ENCODE results near the gene RBFOX2. TPM values are rescaled to one million over a fixed set of nuclear protein-coding genes. Genes with fewer than 3 reads are reported as not detected.

The RBFOX2 gene
- total RNA-seq, 4 donors from 2014 or later: 103 to 139 (median 108) TPM

GRCh38 chr22:35944458-35944857 is 84.2 kb downstream of the RBFOX2 start:
- Histone ChIP-seq H3K27me3 (no peaks in the 10 kb centered on the region), H3K4me1 (no peaks in the 10 kb centered on the region), H3K9me3 (no peaks in the 10 kb centered on the region), H3K27ac (no peak overlapping the region), H3K4me3 (replicated peaks in 1 of 3) (no peak overlapping the region), H3K36me3 (no peaks in the 10 kb centered on the region)
- WGBS, 2 donors: 73 to 93% methylated on average over 6 of the region's 6 CpGs
- TF ChIP-seq POLR2A (IDR thresholded peaks at IDR 0.05): no peak
- TF ChIP-seq, protein P1, sequence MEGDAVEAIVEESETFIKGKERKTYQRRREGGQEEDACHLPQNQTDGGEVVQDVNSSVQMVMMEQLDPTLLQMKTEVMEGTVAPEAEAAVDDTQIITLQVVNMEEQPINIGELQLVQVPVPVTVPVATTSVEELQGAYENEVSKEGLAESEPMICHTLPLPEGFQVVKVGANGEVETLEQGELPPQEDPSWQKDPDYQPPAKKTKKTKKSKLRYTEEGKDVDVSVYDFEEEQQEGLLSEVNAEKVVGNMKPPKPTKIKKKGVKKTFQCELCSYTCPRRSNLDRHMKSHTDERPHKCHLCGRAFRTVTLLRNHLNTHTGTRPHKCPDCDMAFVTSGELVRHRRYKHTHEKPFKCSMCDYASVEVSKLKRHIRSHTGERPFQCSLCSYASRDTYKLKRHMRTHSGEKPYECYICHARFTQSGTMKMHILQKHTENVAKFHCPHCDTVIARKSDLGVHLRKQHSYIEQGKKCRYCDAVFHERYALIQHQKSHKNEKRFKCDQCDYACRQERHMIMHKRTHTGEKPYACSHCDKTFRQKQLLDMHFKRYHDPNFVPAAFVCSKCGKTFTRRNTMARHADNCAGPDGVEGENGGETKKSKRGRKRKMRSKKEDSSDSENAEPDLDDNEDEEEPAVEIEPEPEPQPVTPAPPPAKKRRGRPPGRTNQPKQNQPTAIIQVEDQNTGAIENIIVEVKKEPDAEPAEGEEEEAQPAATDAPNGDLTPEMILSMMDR (IDR thresholded peaks at IDR 0.05): no peak
- no peak for DNase-seq
- intact Hi-C loops (cut with DNase I): no loop called here

DNA sequence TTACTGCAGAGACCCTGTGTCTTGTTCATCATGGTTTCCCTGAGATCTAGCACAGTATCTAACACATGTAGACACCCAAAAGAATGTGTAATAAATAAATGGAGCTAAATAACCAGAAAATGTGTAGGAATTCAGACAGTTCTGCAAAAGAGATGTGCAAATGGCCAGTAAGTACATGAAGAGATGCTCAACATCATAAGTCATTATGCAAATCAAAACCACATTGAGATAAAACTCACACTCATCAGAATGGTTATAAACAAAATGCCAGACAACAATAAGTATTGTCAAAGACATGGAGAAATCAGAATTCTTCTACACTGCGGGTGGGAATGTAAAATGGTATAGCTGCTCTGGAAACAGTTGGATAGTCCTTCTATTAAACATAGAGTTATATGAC is 88.5 kb downstream of the RBFOX2 start:
- WGBS, 2 donors: 95 to 100% methylated on average over 1 of the region's 1 CpG

GRCh38 chr22:35938226-35938625 is 90.4 kb downstream of the RBFOX2 start:
- DNase-seq: no peak
- 84 to 86% methylated on average over 1 of the region's 1 CpG for WGBS, 2 donors
- Histone ChIP-seq H3K36me3 (peaks cover 0 to 6% of the 10 kb centered on the region in 2 donors), H3K4me3 (replicated peaks in 1 of 3) (no peak overlapping the region), H3K9me3 (no peaks in the 10 kb centered on the region), H3K27ac (no peak overlapping the region), H3K4me1 (no peaks in the 10 kb centered on the region), H3K27me3 (no peaks in the 10 kb centered on the region)
- intact Hi-C loops (cut with DNase I): no loop called here
- TF ChIP-seq, protein P1 (IDR thresholded peaks at IDR 0.05): no peak
- no peak for TF ChIP-seq POLR2A (IDR thresholded peaks at IDR 0.05)

More for the DNA sequence above, 88.5 kb downstream of the RBFOX2 start:
- Histone ChIP-seq H3K27ac (no peak overlapping the region), H3K4me1 (no peaks in the 10 kb centered on the region), H3K4me3 (replicated peaks in 1 of 3) (no peak overlapping the region), H3K36me3 (peaks cover 0 to 6% of the 10 kb centered on the region in 2 donors), H3K9me3 (no peaks in the 10 kb centered on the region), H3K27me3 (no peaks in the 10 kb centered on the region)
- no peak for DNase-seq
- intact Hi-C loops (cut with DNase I): no loop called here
- TF ChIP-seq, protein P1 (IDR thresholded peaks at IDR 0.05): no peak
- TF ChIP-seq POLR2A (IDR thresholded peaks at IDR 0.05): no peak

GRCh38 chr22:35930933-35931332 is 97.7 kb downstream of the RBFOX2 start:
- H3K4me1 ChIP-seq: peaks cover 0 to 11% of the 10 kb centered on the region in 2 donors
- H3K36me3 ChIP-seq: peaks cover 0 to 6% of the 10 kb centered on the region in 2 donors
- DNase-seq: peak in 1 of 2 donors; percentile 3
- no peak for TF ChIP-seq POLR2A (IDR thresholded peaks at IDR 0.05)
- TF ChIP-seq, protein P1 (IDR thresholded peaks at IDR 0.05): peak in 4 of 6 experiments; percentile 58 to 90 (median 84)
- no peak overlapping the region for H3K4me3 ChIP-seq (replicated peaks in 1 of 3)
- H3K9me3 ChIP-seq: no peaks in the 10 kb centered on the region
- intact Hi-C loops (cut with DNase I): no loop called here
- no peaks in the 10 kb centered on the region for H3K27me3 ChIP-seq
- peak overlapping the region in 2 of 3 donors; percentile 11 to 37 for H3K27ac ChIP-seq

- intact Hi-C loops (cut with DNase I): loop anchor here (5.0 kb wide), 1 partner anchor 199 kb away; no protein-coding TSS in a partner anchor
- no peak for TF ChIP-seq POLR2A (IDR thresholded peaks at IDR 0.05)
- TF ChIP-seq, protein P1 (IDR thresholded peaks at IDR 0.05): no peak
- Histone ChIP-seq H3K27me3 (no peaks in the 10 kb centered on the region), H3K36me3 (no peaks in the 10 kb centered on the region), H3K4me3 (replicated peaks in 1 of 3) (no peak overlapping the region), H3K9me3 (no peaks in the 10 kb centered on the region), H3K27ac (peak overlapping the region in 1 of 3 donors; percentile 4), H3K4me1 (peaks cover 0 to 11% of the 10 kb centered on the region in 2 donors)
- 60 to 70% methylated on average over 3 of the region's 3 CpGs for WGBS, 2 donors
- DNase-seq: peak in 1 of 2 donors; percentile 14
These were observed 100.3 kb downstream of the RBFOX2 start for GRCh38 chr22:35928285-35928798.
